ENCODE measurements around the gene PID1. TPM values are rescaled to one million over a fixed set of nuclear protein-coding genes. Genes with fewer than 3 reads are reported as not detected.

Gene PID1
- polyA plus RNA-seq (ENCODE audit: insufficient read length in 4 of 4), result 1 to 10 TPM; 7.3 to 8.3 (median 8.0) TPM

- peak in 2 of 4 donors; percentile 12 to 31 for DNase-seq (ENCODE audit: low read depth in 4 of 4, low spot score in 3 of 4)
These were observed at the start of gene PID1 for GRCh38 chr2:229270551-229271410. PID1 (minus strand) TSS chr2:229271287; CDS start chr2:229271043, 244 bp downstream.

- DNase-seq (ENCODE audit: low read depth in 4 of 4, low spot score in 3 of 4), result no peak
These were observed 48.5 kb upstream of the PID1 start for GRCh38 chr2:229319558-229319957.

GRCh38 chr2:229314117-229314516 lies 43.0 kb upstream of the PID1 start:
- DNase-seq (ENCODE audit: low read depth in 4 of 4, low spot score in 3 of 4), result no peak

- DNase-seq (ENCODE audit: low read depth in 4 of 4, low spot score in 3 of 4), result no peak
These were observed 42.5 kb upstream of the PID1 start for GRCh38 chr2:229313591-229313990.

- DNase-seq (ENCODE audit: low read depth in 4 of 4, low spot score in 3 of 4), result no peak
These were observed 30.1 kb upstream of the PID1 start for GRCh38 chr2:229301237-229301636.

- no peak for DNase-seq (ENCODE audit: low read depth in 4 of 4, low spot score in 3 of 4)
These were observed 29.7 kb upstream of the PID1 start for GRCh38 chr2:229300790-229301189.

GRCh38 chr2:229300371-229300770 lies 29.3 kb upstream of the PID1 start:
- DNase-seq (ENCODE audit: low read depth in 4 of 4, low spot score in 3 of 4), result no peak

- DNase-seq (ENCODE audit: low read depth in 4 of 4, low spot score in 3 of 4), result no peak
These were observed 26.2 kb upstream of the PID1 start for GRCh38 chr2:229297247-229297646.

GRCh38 chr2:229296536-229296935 lies 25.4 kb upstream of the PID1 start:
- DNase-seq (ENCODE audit: low read depth in 4 of 4, low spot score in 3 of 4), result no peak

- DNase-seq (ENCODE audit: low read depth in 4 of 4, low spot score in 3 of 4), result no peak
These were observed 24.9 kb upstream of the PID1 start for GRCh38 chr2:229296016-229296415.

GRCh38 chr2:229287823-229288222 lies 16.7 kb upstream of the PID1 start:
- no peak for DNase-seq (ENCODE audit: low read depth in 4 of 4, low spot score in 3 of 4)

- DNase-seq (ENCODE audit: low read depth in 4 of 4, low spot score in 3 of 4), result no peak
These were observed 11.9 kb upstream of the PID1 start for GRCh38 chr2:229282758-229283546.

- DNase-seq (ENCODE audit: low read depth in 4 of 4, low spot score in 3 of 4), result no peak
These were observed 8.4 kb upstream of the PID1 start for GRCh38 chr2:229279516-229279915.

- no peak for DNase-seq (ENCODE audit: low read depth in 4 of 4, low spot score in 3 of 4)
These were observed 4.4 kb upstream of the PID1 start for GRCh38 chr2:229275506-229275905.

GRCh38 chr2:229273723-229274338 lies 2.7 kb upstream of the PID1 start:
- peak; percentile 44 to 54 (median 52) for DNase-seq (ENCODE audit: low read depth in 4 of 4, low spot score in 3 of 4)

GRCh38 chr2:229273006-229273722 lies 2.1 kb upstream of the PID1 start:
- DNase-seq (ENCODE audit: low read depth in 4 of 4, low spot score in 3 of 4), result peak in 1 of 4 donors; percentile 29

GRCh38 chr2:229269941-229270340 lies 1.1 kb downstream of the PID1 start:
- DNase-seq (ENCODE audit: low read depth in 4 of 4, low spot score in 3 of 4), result no peak

GRCh38 chr2:229269146-229269545 lies 1.9 kb downstream of the PID1 start:
- DNase-seq (ENCODE audit: low read depth in 4 of 4, low spot score in 3 of 4), result no peak

GRCh38 chr2:229268626-229269025 lies 2.5 kb downstream of the PID1 start:
- no peak for DNase-seq (ENCODE audit: low read depth in 4 of 4, low spot score in 3 of 4)

- no peak for DNase-seq (ENCODE audit: low read depth in 4 of 4, low spot score in 3 of 4)
These were observed 4.0 kb downstream of the PID1 start for GRCh38 chr2:229267080-229267479.
